ENCODE data around the gene ZNF574. TPM values are rescaled to one million over a fixed set of nuclear protein-coding genes. Genes with fewer than 3 reads are reported as not detected.

ZNF574 gene
- total RNA-seq, result 10 to 100 TPM; 16.0 to 22.8 (median 21.1) TPM

- Histone ChIP-seq H3K4me3 (replicated peaks in 1 of 3) (peak within 1 kb of the TSS; percentile 69 to 89 (median 75)), H3K36me3 (peaks cover 21 to 24% of the 10 kb centered on the region in 2 donors), H3K27me3 (no peaks in the 10 kb centered on the region), H3K27ac (peak within 1 kb of the TSS; percentile 89 to 99 (median 98)), H3K9me3 (no peaks in the 10 kb centered on the region), H3K4me1 (peaks cover 15 to 21% of the 10 kb centered on the region in 2 donors)
- intact Hi-C loops (cut with DNase I), result no loop called here
- 1% methylated on average over 26 to 48 of the region's 80 CpGs for WGBS, 2 donors
- peak; percentile 98 to 99 for DNase-seq
- TF ChIP-seq, protein P1, sequence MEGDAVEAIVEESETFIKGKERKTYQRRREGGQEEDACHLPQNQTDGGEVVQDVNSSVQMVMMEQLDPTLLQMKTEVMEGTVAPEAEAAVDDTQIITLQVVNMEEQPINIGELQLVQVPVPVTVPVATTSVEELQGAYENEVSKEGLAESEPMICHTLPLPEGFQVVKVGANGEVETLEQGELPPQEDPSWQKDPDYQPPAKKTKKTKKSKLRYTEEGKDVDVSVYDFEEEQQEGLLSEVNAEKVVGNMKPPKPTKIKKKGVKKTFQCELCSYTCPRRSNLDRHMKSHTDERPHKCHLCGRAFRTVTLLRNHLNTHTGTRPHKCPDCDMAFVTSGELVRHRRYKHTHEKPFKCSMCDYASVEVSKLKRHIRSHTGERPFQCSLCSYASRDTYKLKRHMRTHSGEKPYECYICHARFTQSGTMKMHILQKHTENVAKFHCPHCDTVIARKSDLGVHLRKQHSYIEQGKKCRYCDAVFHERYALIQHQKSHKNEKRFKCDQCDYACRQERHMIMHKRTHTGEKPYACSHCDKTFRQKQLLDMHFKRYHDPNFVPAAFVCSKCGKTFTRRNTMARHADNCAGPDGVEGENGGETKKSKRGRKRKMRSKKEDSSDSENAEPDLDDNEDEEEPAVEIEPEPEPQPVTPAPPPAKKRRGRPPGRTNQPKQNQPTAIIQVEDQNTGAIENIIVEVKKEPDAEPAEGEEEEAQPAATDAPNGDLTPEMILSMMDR (IDR thresholded peaks at IDR 0.05), result no peak
- peak; percentile 65 to 94 for TF ChIP-seq POLR2A (IDR thresholded peaks at IDR 0.05)
Observed at GRCh38 chr19:42075616-42076379, at the start of gene ZNF574. Gene ZNF574 (plus strand): TSS chr19:42076166. CDS start chr19:42078607, 2,441 bp downstream.

DNA sequence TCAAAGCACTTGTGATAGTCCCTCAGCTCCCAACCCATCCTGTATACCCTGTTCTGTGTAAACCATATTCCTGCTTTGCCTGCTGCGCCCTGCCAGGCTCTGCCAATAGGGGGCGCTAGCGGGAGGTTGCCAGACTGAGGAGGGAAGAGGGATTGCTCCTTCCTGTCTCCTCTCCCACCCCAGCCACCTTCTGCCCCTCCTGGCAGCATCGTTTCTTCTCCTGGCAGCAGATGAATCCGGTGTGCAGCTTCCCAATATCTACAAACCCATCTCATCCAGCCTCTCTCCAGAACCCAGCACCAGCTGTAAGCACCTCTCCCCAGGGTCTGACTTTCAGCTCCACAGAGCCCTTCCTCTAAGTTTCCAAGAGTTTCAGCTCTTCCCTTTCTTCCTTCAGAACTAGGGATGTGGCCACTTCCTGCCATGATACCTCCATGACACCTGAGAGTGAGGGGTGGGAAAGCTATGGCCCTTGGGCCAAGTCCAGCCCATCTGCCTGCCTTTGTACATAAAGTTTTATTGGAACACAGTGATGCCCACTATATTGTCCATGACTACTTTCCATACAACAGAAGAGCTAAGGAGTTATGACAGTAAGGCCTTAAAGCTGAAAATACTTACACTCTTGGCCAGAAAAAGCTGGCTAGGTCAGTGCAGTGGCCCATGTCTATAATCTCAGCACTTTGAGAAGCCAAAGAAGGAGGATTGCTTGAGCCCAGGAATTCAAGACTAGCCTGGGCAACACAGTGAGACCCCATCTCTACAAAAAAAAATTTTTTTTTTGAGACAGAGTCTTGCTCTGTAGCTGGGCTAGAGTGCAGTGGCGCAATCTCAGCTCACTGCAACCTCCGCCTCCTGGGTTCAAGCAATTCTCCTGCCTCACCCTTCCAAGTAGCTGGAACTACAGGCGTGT, 47.4 kb upstream of the ZNF574 start:
- intact Hi-C loops (cut with DNase I), result no loop called here
- DNase-seq, result no peak
- Histone ChIP-seq H3K4me3 (replicated peaks in 1 of 3) (no peak overlapping the region), H3K36me3 (no peaks in the 10 kb centered on the region), H3K27me3 (no peaks in the 10 kb centered on the region), H3K9me3 (no peaks in the 10 kb centered on the region), H3K27ac (no peak overlapping the region), H3K4me1 (peaks cover 10 to 11% of the 10 kb centered on the region in 2 donors)
- no peak for TF ChIP-seq POLR2A (IDR thresholded peaks at IDR 0.05)
- TF ChIP-seq, protein P1 (IDR thresholded peaks at IDR 0.05), result peak in 1 of 6 experiments; percentile 24
- 62 to 63% methylated on average over 8 of the region's 8 CpGs for WGBS, 2 donors

DNA sequence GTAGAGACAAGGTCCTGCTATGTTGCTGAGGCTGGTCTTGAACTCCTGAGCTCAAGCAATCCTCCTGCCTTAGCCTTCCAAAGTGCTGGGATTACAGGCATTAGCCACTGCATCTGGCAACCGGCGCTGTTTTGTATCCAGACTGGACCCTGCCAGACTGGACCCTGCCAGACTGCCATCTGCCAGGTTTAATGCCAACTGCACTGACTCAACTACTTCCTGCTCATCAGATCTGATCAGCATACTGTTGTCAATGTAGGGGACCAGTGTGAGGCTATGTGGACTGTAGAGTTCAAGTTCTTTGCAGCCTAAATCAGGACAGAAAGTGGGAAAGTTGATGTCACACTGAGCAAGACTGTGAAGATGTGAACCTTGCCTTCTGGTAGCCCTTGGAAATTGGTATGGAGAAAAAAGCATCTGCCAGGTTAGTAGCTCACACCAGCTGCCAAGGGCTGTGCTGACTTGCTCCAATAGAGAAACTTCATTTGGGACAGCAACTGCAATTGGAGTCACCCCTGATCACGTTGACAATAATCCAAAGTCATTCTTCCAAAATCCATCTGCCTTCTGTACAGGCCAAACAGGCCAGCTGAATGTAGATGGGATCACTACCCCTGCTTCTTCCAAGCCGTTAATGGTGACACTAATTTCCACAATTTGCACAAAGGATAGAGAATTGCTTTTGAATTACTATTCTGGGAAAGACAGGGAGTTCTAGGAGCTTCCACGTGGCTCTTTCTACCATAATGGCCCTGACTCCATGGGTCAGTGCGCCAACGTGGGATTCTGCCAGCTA, 45.1 kb upstream of the ZNF574 start:
- no peak overlapping the region for H3K4me3 ChIP-seq (replicated peaks in 1 of 3)
- TF ChIP-seq, protein P1 (IDR thresholded peaks at IDR 0.05), result no peak
- TF ChIP-seq POLR2A (IDR thresholded peaks at IDR 0.05), result no peak
- intact Hi-C loops (cut with DNase I), result no loop called here
- no peaks in the 10 kb centered on the region for H3K36me3 ChIP-seq
- no peaks in the 10 kb centered on the region for H3K27me3 ChIP-seq
- DNase-seq, result no peak
- H3K4me1 ChIP-seq, result no peaks in the 10 kb centered on the region
- 85 to 88% methylated on average over 7 of the region's 7 CpGs for WGBS, 2 donors
- no peak overlapping the region for H3K27ac ChIP-seq
- H3K9me3 ChIP-seq, result no peaks in the 10 kb centered on the region

GRCh38 chr19:42032431-42032830, 43.5 kb upstream of the ZNF574 start:
- TF ChIP-seq POLR2A (IDR thresholded peaks at IDR 0.05), result no peak
- TF ChIP-seq, protein P1 (IDR thresholded peaks at IDR 0.05), result no peak
- Histone ChIP-seq H3K36me3 (no peaks in the 10 kb centered on the region), H3K27ac (no peak overlapping the region), H3K27me3 (no peaks in the 10 kb centered on the region), H3K4me1 (peaks cover 0 to 1% of the 10 kb centered on the region in 2 donors), H3K9me3 (no peaks in the 10 kb centered on the region), H3K4me3 (replicated peaks in 1 of 3) (no peak overlapping the region)
- WGBS, 2 donors, result 58 to 65% methylated on average over 5 of the region's 5 CpGs
- intact Hi-C loops (cut with DNase I), result no loop called here
- no peak for DNase-seq
